HL-60 (cell line): Measurements from ENCODE around the gene CCNK.

Source experiments
- TF ChIP-seq, protein P1 (sequence below): IDR thresholded peaks from one replicate; pipeline ENCODE4 v1.5.1; 2011; ENCODE audit warnings: low read length, control low read depth, inconsistent platforms; ENCODE audit not compliant: insufficient read depth
- TF ChIP-seq, protein P2 (sequence below): IDR thresholded peaks from 2 replicates; pipeline ENCODE4 v1.6.1; 2012; ENCODE audit warnings: low read depth; ENCODE audit not compliant: insufficient replicate concordance

DNA sequence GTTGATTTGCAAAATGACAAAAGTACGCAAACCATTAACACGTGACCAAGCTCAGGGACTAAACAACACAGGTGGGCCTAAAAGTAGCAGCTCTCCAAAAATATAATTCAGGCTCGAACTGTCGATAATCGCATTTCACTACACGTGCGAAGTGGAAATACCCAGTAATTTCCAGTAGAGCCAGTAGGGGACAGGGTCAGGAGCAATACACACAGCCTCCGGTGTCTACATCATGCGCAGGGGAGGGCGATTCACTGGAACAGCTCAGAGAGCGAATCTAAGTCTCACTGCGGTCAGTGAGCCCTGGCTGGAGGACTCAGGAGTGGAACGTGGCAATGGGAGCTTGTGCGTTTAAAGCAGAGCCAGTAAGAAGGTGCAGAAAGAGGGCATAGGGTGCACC is 40.9 kb upstream of the CCNK start:
- TF ChIP-seq, protein P1, sequence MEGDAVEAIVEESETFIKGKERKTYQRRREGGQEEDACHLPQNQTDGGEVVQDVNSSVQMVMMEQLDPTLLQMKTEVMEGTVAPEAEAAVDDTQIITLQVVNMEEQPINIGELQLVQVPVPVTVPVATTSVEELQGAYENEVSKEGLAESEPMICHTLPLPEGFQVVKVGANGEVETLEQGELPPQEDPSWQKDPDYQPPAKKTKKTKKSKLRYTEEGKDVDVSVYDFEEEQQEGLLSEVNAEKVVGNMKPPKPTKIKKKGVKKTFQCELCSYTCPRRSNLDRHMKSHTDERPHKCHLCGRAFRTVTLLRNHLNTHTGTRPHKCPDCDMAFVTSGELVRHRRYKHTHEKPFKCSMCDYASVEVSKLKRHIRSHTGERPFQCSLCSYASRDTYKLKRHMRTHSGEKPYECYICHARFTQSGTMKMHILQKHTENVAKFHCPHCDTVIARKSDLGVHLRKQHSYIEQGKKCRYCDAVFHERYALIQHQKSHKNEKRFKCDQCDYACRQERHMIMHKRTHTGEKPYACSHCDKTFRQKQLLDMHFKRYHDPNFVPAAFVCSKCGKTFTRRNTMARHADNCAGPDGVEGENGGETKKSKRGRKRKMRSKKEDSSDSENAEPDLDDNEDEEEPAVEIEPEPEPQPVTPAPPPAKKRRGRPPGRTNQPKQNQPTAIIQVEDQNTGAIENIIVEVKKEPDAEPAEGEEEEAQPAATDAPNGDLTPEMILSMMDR = no peak
- TF ChIP-seq, protein P2, sequence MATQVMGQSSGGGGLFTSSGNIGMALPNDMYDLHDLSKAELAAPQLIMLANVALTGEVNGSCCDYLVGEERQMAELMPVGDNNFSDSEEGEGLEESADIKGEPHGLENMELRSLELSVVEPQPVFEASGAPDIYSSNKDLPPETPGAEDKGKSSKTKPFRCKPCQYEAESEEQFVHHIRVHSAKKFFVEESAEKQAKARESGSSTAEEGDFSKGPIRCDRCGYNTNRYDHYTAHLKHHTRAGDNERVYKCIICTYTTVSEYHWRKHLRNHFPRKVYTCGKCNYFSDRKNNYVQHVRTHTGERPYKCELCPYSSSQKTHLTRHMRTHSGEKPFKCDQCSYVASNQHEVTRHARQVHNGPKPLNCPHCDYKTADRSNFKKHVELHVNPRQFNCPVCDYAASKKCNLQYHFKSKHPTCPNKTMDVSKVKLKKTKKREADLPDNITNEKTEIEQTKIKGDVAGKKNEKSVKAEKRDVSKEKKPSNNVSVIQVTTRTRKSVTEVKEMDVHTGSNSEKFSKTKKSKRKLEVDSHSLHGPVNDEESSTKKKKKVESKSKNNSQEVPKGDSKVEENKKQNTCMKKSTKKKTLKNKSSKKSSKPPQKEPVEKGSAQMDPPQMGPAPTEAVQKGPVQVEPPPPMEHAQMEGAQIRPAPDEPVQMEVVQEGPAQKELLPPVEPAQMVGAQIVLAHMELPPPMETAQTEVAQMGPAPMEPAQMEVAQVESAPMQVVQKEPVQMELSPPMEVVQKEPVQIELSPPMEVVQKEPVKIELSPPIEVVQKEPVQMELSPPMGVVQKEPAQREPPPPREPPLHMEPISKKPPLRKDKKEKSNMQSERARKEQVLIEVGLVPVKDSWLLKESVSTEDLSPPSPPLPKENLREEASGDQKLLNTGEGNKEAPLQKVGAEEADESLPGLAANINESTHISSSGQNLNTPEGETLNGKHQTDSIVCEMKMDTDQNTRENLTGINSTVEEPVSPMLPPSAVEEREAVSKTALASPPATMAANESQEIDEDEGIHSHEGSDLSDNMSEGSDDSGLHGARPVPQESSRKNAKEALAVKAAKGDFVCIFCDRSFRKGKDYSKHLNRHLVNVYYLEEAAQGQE = no peak
